ENCODE data around the gene ACADSB.

DNA sequence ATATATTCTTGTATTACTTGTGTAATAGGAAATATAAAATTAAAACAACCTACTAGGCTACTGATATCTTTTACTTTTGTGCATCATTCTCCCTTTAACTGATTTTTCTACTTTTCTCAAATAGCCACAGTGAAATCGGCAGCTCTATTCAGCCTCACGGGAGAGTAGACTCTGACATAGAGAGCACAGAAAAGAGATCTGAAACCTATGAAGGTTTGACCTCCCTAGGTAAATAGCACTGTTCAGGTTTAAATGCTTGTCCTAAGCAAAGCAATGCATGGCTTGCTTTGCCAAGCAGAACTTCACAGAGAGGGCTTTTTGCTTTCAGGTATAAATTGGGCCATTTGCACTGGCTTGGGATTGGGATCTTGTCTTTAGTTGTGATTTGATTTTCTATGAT is 53.1 kb downstream of the ACADSB start:
- TF ChIP-seq POLR2AphosphoS5 (IDR thresholded peaks at IDR 0.05; ENCODE audit: low read depth) (no peak), EZH2 (IDR thresholded peaks at IDR 0.05; ENCODE audit: low read depth, unreplicated experiment) (no peak), JUNB (IDR thresholded peaks at IDR 0.05; ENCODE audit: unreplicated experiment) (no peak), EZH2phosphoT487 (IDR thresholded peaks at IDR 0.05; ENCODE audit: unreplicated experiment) (no peak), CREB1 (CRISPR knock-in tag; IDR thresholded peaks at IDR 0.05; ENCODE audit: low read depth) (no peak), ZNF331 (CRISPR knock-in tag; IDR thresholded peaks at IDR 0.05; ENCODE audit: low read depth) (no peak), ZNF114 (CRISPR knock-in tag; IDR thresholded peaks at IDR 0.05) (no peak), NANOG (IDR thresholded peaks at IDR 0.05; ENCODE audit: borderline replicate concordance) (no peak), STAT1 (IDR thresholded peaks at IDR 0.05; ENCODE audit: unreplicated experiment) (no peak)
- TF ChIP-seq, protein P1, sequence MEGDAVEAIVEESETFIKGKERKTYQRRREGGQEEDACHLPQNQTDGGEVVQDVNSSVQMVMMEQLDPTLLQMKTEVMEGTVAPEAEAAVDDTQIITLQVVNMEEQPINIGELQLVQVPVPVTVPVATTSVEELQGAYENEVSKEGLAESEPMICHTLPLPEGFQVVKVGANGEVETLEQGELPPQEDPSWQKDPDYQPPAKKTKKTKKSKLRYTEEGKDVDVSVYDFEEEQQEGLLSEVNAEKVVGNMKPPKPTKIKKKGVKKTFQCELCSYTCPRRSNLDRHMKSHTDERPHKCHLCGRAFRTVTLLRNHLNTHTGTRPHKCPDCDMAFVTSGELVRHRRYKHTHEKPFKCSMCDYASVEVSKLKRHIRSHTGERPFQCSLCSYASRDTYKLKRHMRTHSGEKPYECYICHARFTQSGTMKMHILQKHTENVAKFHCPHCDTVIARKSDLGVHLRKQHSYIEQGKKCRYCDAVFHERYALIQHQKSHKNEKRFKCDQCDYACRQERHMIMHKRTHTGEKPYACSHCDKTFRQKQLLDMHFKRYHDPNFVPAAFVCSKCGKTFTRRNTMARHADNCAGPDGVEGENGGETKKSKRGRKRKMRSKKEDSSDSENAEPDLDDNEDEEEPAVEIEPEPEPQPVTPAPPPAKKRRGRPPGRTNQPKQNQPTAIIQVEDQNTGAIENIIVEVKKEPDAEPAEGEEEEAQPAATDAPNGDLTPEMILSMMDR (conservative IDR thresholded peaks at IDR 0.05; ENCODE audit: low read depth in 2 of 2) = no peak
- TF ChIP-seq, protein P2, sequence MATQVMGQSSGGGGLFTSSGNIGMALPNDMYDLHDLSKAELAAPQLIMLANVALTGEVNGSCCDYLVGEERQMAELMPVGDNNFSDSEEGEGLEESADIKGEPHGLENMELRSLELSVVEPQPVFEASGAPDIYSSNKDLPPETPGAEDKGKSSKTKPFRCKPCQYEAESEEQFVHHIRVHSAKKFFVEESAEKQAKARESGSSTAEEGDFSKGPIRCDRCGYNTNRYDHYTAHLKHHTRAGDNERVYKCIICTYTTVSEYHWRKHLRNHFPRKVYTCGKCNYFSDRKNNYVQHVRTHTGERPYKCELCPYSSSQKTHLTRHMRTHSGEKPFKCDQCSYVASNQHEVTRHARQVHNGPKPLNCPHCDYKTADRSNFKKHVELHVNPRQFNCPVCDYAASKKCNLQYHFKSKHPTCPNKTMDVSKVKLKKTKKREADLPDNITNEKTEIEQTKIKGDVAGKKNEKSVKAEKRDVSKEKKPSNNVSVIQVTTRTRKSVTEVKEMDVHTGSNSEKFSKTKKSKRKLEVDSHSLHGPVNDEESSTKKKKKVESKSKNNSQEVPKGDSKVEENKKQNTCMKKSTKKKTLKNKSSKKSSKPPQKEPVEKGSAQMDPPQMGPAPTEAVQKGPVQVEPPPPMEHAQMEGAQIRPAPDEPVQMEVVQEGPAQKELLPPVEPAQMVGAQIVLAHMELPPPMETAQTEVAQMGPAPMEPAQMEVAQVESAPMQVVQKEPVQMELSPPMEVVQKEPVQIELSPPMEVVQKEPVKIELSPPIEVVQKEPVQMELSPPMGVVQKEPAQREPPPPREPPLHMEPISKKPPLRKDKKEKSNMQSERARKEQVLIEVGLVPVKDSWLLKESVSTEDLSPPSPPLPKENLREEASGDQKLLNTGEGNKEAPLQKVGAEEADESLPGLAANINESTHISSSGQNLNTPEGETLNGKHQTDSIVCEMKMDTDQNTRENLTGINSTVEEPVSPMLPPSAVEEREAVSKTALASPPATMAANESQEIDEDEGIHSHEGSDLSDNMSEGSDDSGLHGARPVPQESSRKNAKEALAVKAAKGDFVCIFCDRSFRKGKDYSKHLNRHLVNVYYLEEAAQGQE (IDR thresholded peaks at IDR 0.05; ENCODE audit: unreplicated experiment) = no peak
- TF ChIP-seq, protein P3, sequence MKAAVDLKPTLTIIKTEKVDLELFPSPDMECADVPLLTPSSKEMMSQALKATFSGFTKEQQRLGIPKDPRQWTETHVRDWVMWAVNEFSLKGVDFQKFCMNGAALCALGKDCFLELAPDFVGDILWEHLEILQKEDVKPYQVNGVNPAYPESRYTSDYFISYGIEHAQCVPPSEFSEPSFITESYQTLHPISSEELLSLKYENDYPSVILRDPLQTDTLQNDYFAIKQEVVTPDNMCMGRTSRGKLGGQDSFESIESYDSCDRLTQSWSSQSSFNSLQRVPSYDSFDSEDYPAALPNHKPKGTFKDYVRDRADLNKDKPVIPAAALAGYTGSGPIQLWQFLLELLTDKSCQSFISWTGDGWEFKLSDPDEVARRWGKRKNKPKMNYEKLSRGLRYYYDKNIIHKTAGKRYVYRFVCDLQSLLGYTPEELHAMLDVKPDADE (IDR thresholded peaks at IDR 0.05) = no peak
